ENCODE results near the gene AP1S1. TPM values are rescaled to one million over a fixed set of nuclear protein-coding genes. Genes with fewer than 3 reads are reported as not detected.

The AP1S1 gene
- total and polyA plus RNA-seq, 9 of the 15 experiments (the other 6 are each of a cell fraction or from before 2014, with no cell fraction given): 4.4 to 149 (median 89.4) TPM

GRCh38 chr7:101162551-101163278 is 8.4 kb downstream of the AP1S1 start (continued):
- TF ChIP-seq TSHZ1 (CRISPR knock-in tag; IDR thresholded peaks at IDR 0.05) (no peak), L3MBTL2 (IDR thresholded peaks at IDR 0.05) (peak; percentile 96), CXXC5 (CRISPR knock-in tag; IDR thresholded peaks at IDR 0.05) (peak; percentile 80), POLR2G (IDR thresholded peaks at IDR 0.05; ENCODE audit: low read depth, low read length) (peak; percentile 72), ZFP36 (IDR thresholded peaks at IDR 0.05; ENCODE audit: low read depth, low read length, partially characterized antibody) (no peak), MGA (IDR thresholded peaks at IDR 0.05) (peak; percentile 90), ZFP30 (CRISPR knock-in tag; IDR thresholded peaks at IDR 0.05; ENCODE audit: borderline replicate concordance) (no peak), SIRT6 (IDR thresholded peaks at IDR 0.05; ENCODE audit: low read depth, low read length) (no peak), TRIM25 (IDR thresholded peaks at IDR 0.05; ENCODE audit: borderline replicate concordance) (no peak)
